Measurements from ENCODE around the gene DDA1. TPM values are rescaled to one million over a fixed set of nuclear protein-coding genes. Genes with fewer than 3 reads are reported as not detected.

Gene DDA1
- total and polyA plus RNA-seq, 2 of the 13 experiments (the other 11 are each of a cell fraction or from before 2014, with no cell fraction given) = 24.5 to 26.0 TPM

- TF ChIP-seq TAF1 (CRISPR knock-in tag; IDR thresholded peaks at IDR 0.05) = no peak; the same call in 1 of the 2 replicates
- TF ChIP-seq ZBTB21 (CRISPR knock-in tag; IDR thresholded peaks at IDR 0.05) = no peak
- TF ChIP-seq TBP (CRISPR knock-in tag; IDR thresholded peaks at IDR 0.05) = no peak
- no peak for TF ChIP-seq PRPF4 (IDR thresholded peaks at IDR 0.05; ENCODE audit: low read depth, low read length, poor library complexity, severe bottlenecking)
- no peak for TF ChIP-seq ZNF280D (CRISPR knock-in tag; IDR thresholded peaks at IDR 0.05)
- TF ChIP-seq PPARG (CRISPR knock-in tag; conservative IDR thresholded peaks at IDR 0.05) = no peak
- no peak for TF ChIP-seq KLF12 (CRISPR knock-in tag; IDR thresholded peaks at IDR 0.05; ENCODE audit: borderline replicate concordance)
- TF ChIP-seq FOSL2 (CRISPR knock-in tag; IDR thresholded peaks at IDR 0.05) = peak; percentile 60; the same call in 1 of the 2 replicates
- TF ChIP-seq IRF1 (CRISPR knock-in tag; IDR thresholded peaks at IDR 0.05; ENCODE audit: low read depth) = no peak
- TF ChIP-seq BCLAF1 (IDR thresholded peaks at IDR 0.05) = no peak
- TF ChIP-seq MATR3 (CRISPR knock-in tag; IDR thresholded peaks at IDR 0.05) = no peak
- TF ChIP-seq BCL6 (CRISPR knock-in tag; IDR thresholded peaks at IDR 0.05) = no peak
- TF ChIP-seq GATA4 (IDR thresholded peaks at IDR 0.05; ENCODE audit: borderline replicate concordance, low read depth) = no peak
- no peak for TF ChIP-seq MYPOP (CRISPR knock-in tag; IDR thresholded peaks at IDR 0.05)
- TF ChIP-seq ZNF564 (CRISPR knock-in tag; IDR thresholded peaks at IDR 0.05) = 0 out of 2 replicates have a peak, but pooled peaks have one; percentile 5
- TF ChIP-seq ZNF121 (CRISPR knock-in tag; IDR thresholded peaks at IDR 0.05) = no peak
- TF ChIP-seq ZIK1 (CRISPR knock-in tag; IDR thresholded peaks at IDR 0.05; ENCODE audit: borderline replicate concordance, low read depth) = no peak
- no peak for TF ChIP-seq ZBTB43 (CRISPR knock-in tag; conservative IDR thresholded peaks at IDR 0.05)
- no peak for TF ChIP-seq ZNF275 (CRISPR knock-in tag; IDR thresholded peaks at IDR 0.05; ENCODE audit: borderline replicate concordance)
These were observed 24.4 kb downstream of the DDA1 start (continued) for GRCh38 chr19:17333611-17334413.
